SK-N-SH (cell line): Measurements from ENCODE around the gene TTC9B.

Source experiments
- FOSL2 ChIP-seq: IDR thresholded peaks from 2 replicates; pipeline ENCODE4 v1.4.0; 2012; ENCODE audit warnings: low read depth, mild to moderate bottlenecking, moderate library complexity, borderline replicate concordance
- RFX5 ChIP-seq: IDR thresholded peaks from 2 replicates; pipeline ENCODE4 v1.6.1; 2012; ENCODE audit warnings: mild to moderate bottlenecking, improper control_type of control experiment, low read length
- TF ChIP-seq, protein P1 (sequence below): fragments of 200-600 bp; sonication (generic); IDR thresholded peaks from 2 replicates; pipeline ENCODE4 v1.6.1; 2017; ENCODE audit warnings: antibody characterized with exemption, mild to moderate bottlenecking, moderate library complexity

DNA sequence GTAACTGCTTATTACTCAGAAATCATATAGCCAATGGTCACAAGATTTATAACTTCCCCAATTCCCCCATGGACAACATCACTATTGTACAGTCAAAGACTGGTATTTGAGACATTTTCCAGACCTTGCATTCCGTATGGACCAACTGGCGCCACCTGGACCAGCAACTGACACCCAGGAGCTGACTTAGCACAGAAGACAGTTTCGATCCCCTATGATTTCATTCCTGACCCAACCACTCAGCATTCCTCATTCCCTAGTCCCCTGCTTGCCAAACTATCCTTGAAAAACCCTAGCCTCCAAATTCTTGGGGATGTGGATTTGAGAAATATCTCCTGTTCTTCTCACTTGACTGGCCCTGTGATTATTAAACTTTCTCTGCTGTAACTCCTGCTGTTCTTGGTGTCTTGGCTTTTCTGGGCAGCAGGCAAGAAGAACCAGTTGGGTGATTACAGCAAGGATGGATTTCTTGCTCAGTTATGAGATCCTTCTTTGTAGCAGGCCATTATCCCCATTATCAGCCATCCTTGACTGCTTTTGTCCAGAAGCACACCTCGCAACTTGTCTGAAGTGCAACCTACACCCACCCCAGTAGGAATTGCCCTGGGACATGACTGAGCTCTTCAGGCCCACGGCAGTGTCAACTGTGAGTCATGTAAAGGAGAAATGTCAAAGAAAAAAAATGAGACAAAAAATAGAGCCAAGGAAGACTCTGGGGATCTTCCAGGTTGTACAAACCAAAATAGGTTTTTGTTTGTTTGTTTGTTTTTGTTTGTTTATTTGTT is 40.7 kb downstream of the TTC9B start:
- TF ChIP-seq, protein P1, sequence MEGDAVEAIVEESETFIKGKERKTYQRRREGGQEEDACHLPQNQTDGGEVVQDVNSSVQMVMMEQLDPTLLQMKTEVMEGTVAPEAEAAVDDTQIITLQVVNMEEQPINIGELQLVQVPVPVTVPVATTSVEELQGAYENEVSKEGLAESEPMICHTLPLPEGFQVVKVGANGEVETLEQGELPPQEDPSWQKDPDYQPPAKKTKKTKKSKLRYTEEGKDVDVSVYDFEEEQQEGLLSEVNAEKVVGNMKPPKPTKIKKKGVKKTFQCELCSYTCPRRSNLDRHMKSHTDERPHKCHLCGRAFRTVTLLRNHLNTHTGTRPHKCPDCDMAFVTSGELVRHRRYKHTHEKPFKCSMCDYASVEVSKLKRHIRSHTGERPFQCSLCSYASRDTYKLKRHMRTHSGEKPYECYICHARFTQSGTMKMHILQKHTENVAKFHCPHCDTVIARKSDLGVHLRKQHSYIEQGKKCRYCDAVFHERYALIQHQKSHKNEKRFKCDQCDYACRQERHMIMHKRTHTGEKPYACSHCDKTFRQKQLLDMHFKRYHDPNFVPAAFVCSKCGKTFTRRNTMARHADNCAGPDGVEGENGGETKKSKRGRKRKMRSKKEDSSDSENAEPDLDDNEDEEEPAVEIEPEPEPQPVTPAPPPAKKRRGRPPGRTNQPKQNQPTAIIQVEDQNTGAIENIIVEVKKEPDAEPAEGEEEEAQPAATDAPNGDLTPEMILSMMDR = no peak
- TF ChIP-seq RFX5 = no peak
- no peak for TF ChIP-seq FOSL2
